SK-N-SH treated with all-trans-retinoic acid at 6 μM for 48 hours (cell line): ENCODE data around the gene INMT.

ENCODE experiments used
- ATAC-seq: fragments of 200-7000 bp; cut with Tn5 transposase; 3 replicates; pipeline ENCODE4 v1.9.1; 2020; ENCODE audit warnings: mild to moderate bottlenecking, moderate library complexity
- ARNTL ChIP-seq: fragments of 450-650 bp; formaldehyde crosslinking; IDR thresholded peaks from 2 replicates; pipeline ENCODE4 v1.5.0; 2020; ENCODE audit warnings: low read depth, mild to moderate bottlenecking, moderate library complexity, borderline replicate concordance
- BACH2 ChIP-seq: fragments of 250-450 bp; sonication (Bioruptor Pico); IDR thresholded peaks from 2 replicates; pipeline ENCODE4 v1.9.0; 2021; ENCODE audit warnings: mild to moderate bottlenecking, borderline replicate concordance
- CSRNP3 ChIP-seq: fragments of 250-450 bp; sonication (Bioruptor Pico); IDR thresholded peaks from 2 replicates; pipeline ENCODE4 v1.5.1; 2021; ENCODE audit warnings: mild to moderate bottlenecking, moderate library complexity
- GLIS3 ChIP-seq: fragments of 250-450 bp; sonication (Bioruptor Pico); IDR thresholded peaks from 2 replicates; pipeline ENCODE4 v1.5.0; 2020; ENCODE audit warnings: mild to moderate bottlenecking, moderate library complexity
- ISL1 ChIP-seq: fragments of 250-450 bp; sonication (Bioruptor Pico); IDR thresholded peaks from 2 replicates; pipeline ENCODE4 v2.1.2; 2022; ENCODE audit warnings: mild to moderate bottlenecking, moderate library complexity
- OSR1 ChIP-seq: fragments of 250-450 bp; sonication (Bioruptor Pico); IDR thresholded peaks from 2 replicates; pipeline ENCODE4 v1.8.0; 2022; ENCODE audit warnings: moderate library complexity, mild to moderate bottlenecking, inconsistent platforms
- PPARA ChIP-seq: fragments of 250-450 bp; sonication (Bioruptor Pico); IDR thresholded peaks from 2 replicates; pipeline ENCODE4 v1.5.0; 2020; ENCODE audit warnings: mild to moderate bottlenecking, borderline replicate concordance
- RARB ChIP-seq: fragments of 250-450 bp; sonication (Bioruptor Pico); IDR thresholded peaks from 2 replicates; pipeline ENCODE4 v1.8.0; 2021; ENCODE audit warnings: mild to moderate bottlenecking, moderate library complexity
- SNAI2 ChIP-seq: fragments of 250-450 bp; sonication (Bioruptor Pico); IDR thresholded peaks from 2 replicates; pipeline ENCODE4 v1.5.0; 2020; ENCODE audit warnings: mild to moderate bottlenecking, moderate library complexity
- TCF4 ChIP-seq: fragments of 250-450 bp; sonication (Bioruptor Pico); IDR thresholded peaks from 2 replicates; pipeline ENCODE4 v1.8.0; 2021; ENCODE audit warnings: mild to moderate bottlenecking, moderate library complexity, borderline replicate concordance
- TOX ChIP-seq: fragments of 250-450 bp; sonication (Bioruptor Pico); IDR thresholded peaks from 2 replicates; pipeline ENCODE4 v1.8.0; 2021; ENCODE audit warnings: mild to moderate bottlenecking, moderate library complexity, borderline replicate concordance
- TSHZ2 ChIP-seq: fragments of 250-450 bp; sonication (Bioruptor Pico); IDR thresholded peaks from 2 replicates; pipeline ENCODE4 v1.5.0; 2020; ENCODE audit warnings: mild to moderate bottlenecking, moderate library complexity
- ZFP3 ChIP-seq: fragments of 250-450 bp; sonication (Bioruptor Pico); IDR thresholded peaks from 2 replicates; pipeline ENCODE4 v1.5.0; 2020; ENCODE audit warnings: mild to moderate bottlenecking, moderate library complexity
- ZNF565 ChIP-seq: fragments of 450-650 bp; formaldehyde crosslinking; conservative IDR thresholded peaks from 2 replicates; pipeline ENCODE4 v1.5.0; 2020; ENCODE audit warnings: low read depth, mild to moderate bottlenecking, moderate library complexity
- ZNF70 ChIP-seq: fragments of 450-650 bp; formaldehyde crosslinking; IDR thresholded peaks from 2 replicates; pipeline ENCODE4 v1.5.0; 2020; ENCODE audit warnings: mild to moderate bottlenecking, moderate library complexity
- ZNF8 ChIP-seq: fragments of 450-650 bp; formaldehyde crosslinking; IDR thresholded peaks from 2 replicates; pipeline ENCODE4 v1.5.0; 2020; ENCODE audit warnings: mild to moderate bottlenecking, moderate library complexity
- TF ChIP-seq, protein P1 (sequence below): fragments of 250-450 bp; sonication (Bioruptor Pico); IDR thresholded peaks from 2 replicates; pipeline ENCODE4 v1.8.0; 2020; ENCODE audit warnings: mild to moderate bottlenecking, moderate library complexity, borderline replicate concordance
- TF ChIP-seq, protein P2 (sequence below): fragments of 250-450 bp; sonication (Bioruptor Pico); IDR thresholded peaks from 2 replicates; pipeline ENCODE4 v1.5.1; 2020; ENCODE audit warnings: low read depth, mild to moderate bottlenecking, moderate library complexity
- TF ChIP-seq, protein P3 (sequence below): fragments of 250-450 bp; sonication (Bioruptor Pico); IDR thresholded peaks from 2 replicates; pipeline ENCODE4 v1.8.0; 2021; ENCODE audit warnings: low read depth, mild to moderate bottlenecking, moderate library complexity, borderline replicate concordance

INMT gene

DNA sequence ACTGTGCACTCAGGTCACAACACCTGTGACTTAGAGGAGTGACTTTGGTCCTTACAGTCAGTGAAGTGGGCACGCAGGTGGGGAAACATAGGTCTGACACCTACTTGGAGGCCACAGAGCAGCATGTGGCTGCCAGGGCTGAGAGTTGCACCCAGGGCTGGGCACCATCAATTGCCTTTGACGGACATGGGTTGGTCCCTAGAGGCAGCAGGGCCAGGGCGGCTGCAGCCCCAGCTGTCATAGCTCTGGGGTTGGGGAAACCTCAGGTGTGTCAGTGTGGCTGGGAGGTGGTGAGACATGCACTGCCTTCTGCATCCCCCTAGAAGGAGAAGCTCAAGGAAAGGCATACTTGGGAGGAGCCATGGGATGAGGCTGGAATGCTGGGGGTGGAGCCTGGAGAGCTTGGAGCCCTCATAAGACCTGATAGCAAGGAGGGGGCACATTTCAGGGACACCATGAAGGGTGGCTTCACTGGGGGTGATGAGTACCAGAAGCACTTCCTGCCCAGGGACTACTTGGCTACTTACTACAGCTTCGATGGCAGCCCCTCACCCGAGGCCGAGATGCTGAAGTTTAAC lies at the start of gene INMT:
INMT (plus strand) TSS at position 440 of the 578 bp plus-strand sequence; CDS start at position 456, 16 bp downstream.
- TF ChIP-seq RARB (CRISPR knock-in tag) (no peak), PPARA (CRISPR knock-in tag) (no peak), SNAI2 (CRISPR knock-in tag) (no peak), GLIS3 (CRISPR knock-in tag) (no peak), ZFP3 (no peak), TCF4 (CRISPR knock-in tag) (no peak)
- TF ChIP-seq, protein P1, sequence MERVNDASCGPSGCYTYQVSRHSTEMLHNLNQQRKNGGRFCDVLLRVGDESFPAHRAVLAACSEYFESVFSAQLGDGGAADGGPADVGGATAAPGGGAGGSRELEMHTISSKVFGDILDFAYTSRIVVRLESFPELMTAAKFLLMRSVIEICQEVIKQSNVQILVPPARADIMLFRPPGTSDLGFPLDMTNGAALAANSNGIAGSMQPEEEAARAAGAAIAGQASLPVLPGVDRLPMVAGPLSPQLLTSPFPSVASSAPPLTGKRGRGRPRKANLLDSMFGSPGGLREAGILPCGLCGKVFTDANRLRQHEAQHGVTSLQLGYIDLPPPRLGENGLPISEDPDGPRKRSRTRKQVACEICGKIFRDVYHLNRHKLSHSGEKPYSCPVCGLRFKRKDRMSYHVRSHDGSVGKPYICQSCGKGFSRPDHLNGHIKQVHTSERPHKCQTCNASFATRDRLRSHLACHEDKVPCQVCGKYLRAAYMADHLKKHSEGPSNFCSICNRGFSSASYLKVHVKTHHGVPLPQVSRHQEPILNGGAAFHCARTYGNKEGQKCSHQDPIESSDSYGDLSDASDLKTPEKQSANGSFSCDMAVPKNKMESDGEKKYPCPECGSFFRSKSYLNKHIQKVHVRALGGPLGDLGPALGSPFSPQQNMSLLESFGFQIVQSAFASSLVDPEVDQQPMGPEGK (CRISPR knock-in tag): no peak
- ATAC-seq: no peak

DNA sequence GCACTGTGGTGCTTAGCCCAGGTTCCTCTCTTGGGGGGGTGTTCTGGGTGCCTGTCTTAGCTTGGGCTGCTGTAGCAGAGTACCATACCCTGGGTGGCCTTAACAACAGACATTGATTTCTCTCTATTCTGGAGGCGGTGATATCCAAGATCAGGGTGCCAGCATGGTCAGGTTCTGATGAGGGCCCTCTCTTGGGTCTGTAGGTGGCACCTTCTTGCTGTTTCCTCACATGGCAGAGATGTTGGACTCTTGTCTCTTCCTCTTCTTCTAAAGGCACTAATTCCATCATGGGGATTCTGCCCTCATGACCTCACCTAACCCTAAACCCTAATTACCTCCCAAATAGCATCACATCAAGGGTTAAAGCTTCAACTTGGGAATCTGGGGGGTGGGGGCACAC lies 49.7 kb upstream of the INMT start:
- TF ChIP-seq GLIS3 (CRISPR knock-in tag) (no peak), ZNF565 (no peak), ISL1 (CRISPR knock-in tag) (no peak), OSR1 (CRISPR knock-in tag) (no peak), TCF4 (CRISPR knock-in tag) (no peak), ZNF70 (no peak), SNAI2 (CRISPR knock-in tag) (no peak), BACH2 (CRISPR knock-in tag) (no peak), TOX (CRISPR knock-in tag) (no peak), ARNTL (no peak), RARB (CRISPR knock-in tag) (no peak), ZFP3 (no peak), ZNF8 (CRISPR knock-in tag) (no peak), TSHZ2 (CRISPR knock-in tag) (no peak), CSRNP3 (no peak)
- TF ChIP-seq, protein P1 (CRISPR knock-in tag): no peak
- TF ChIP-seq, protein P2, sequence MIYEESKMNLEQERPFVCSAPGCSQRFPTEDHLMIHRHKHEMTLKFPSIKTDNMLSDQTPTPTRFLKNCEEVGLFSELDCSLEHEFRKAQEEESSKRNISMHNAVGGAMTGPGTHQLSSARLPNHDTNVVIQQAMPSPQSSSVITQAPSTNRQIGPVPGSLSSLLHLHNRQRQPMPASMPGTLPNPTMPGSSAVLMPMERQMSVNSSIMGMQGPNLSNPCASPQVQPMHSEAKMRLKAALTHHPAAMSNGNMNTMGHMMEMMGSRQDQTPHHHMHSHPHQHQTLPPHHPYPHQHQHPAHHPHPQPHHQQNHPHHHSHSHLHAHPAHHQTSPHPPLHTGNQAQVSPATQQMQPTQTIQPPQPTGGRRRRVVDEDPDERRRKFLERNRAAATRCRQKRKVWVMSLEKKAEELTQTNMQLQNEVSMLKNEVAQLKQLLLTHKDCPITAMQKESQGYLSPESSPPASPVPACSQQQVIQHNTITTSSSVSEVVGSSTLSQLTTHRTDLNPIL (CRISPR knock-in tag): no peak
- TF ChIP-seq, protein P3, sequence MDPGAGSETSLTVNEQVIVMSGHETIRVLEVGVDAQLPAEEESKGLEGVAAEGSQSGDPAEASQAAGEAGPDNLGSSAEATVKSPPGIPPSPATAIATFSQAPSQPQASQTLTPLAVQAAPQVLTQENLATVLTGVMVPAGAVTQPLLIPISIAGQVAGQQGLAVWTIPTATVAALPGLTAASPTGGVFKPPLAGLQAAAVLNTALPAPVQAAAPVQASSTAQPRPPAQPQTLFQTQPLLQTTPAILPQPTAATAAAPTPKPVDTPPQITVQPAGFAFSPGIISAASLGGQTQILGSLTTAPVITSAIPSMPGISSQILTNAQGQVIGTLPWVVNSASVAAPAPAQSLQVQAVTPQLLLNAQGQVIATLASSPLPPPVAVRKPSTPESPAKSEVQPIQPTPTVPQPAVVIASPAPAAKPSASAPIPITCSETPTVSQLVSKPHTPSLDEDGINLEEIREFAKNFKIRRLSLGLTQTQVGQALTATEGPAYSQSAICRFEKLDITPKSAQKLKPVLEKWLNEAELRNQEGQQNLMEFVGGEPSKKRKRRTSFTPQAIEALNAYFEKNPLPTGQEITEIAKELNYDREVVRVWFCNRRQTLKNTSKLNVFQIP (CRISPR knock-in tag): no peak
- ATAC-seq: no peak
